Femur (tissue), 1 donor: ENCODE data around the gene KIF5A.
"Not testable (repeated sequence)": the region's sequence is repeated elsewhere in the genome, so short reads cannot be mapped to it uniquely, and the experiment has no call there.

Experiments
- DNase-seq: peaks from one replicate; pipeline ENCODE4 v3.0.0-alpha.2; 2017

The KIF5A gene

GRCh38 chr12:57558864-57559263 lies 9.0 kb downstream of the KIF5A start:
- no peak for DNase-seq

DNA sequence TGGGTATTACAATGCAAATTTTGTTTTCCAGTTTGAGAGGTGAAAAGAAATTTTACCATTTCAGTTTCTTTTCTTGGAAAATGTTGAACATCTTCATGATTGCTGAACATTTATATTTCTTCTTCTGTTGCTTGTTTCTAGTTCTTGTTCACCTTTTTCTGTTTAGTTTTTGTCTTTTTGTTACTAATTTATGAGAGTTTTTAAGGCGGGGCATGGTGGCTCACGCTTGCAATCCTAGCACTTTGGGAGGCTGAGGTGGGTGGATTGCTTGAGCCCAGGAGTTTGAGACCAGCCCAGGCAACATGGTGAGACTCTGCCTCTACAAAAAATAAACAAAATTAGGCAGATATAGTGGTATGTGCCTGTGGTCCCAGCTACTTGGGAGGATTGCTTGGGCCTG lies 10.7 kb downstream of the KIF5A start:
- no peak for DNase-seq

- DNase-seq: not testable (repeated sequence)
Measured at GRCh38 chr12:57561117-57561516, 11.3 kb downstream of the KIF5A start.

- DNase-seq: no peak
Measured at GRCh38 chr12:57563358-57563757, 13.5 kb downstream of the KIF5A start.

- no peak for DNase-seq
Measured at GRCh38 chr12:57564178-57564740, 14.4 kb downstream of the KIF5A start.

GRCh38 chr12:57568838-57569237 lies 19.0 kb downstream of the KIF5A start:
- DNase-seq: no peak

DNA sequence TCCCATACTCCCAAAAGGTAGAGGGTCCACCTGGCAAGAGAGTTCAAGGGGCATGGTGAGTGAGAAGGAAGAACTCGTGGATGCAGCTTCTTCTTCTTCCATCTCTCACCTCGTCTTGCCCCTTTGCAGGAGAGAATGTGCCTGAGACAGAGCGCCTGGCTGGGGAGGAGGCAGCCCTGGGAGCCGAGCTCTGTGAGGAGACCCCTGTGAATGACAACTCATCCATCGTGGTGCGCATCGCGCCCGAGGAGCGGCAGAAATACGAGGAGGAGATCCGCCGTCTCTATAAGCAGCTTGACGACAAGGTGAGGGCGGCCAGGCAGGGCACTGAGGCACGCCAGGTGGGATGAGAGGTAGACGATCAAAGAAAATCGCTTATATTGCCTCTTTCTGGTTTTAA lies 20.0 kb downstream of the KIF5A start:
- no peak for DNase-seq

GRCh38 chr12:57570438-57570837 lies 20.6 kb downstream of the KIF5A start:
- DNase-seq: not testable (repeated sequence)

GRCh38 chr12:57571926-57572762 lies 22.3 kb downstream of the KIF5A start:
- DNase-seq: no peak

DNA sequence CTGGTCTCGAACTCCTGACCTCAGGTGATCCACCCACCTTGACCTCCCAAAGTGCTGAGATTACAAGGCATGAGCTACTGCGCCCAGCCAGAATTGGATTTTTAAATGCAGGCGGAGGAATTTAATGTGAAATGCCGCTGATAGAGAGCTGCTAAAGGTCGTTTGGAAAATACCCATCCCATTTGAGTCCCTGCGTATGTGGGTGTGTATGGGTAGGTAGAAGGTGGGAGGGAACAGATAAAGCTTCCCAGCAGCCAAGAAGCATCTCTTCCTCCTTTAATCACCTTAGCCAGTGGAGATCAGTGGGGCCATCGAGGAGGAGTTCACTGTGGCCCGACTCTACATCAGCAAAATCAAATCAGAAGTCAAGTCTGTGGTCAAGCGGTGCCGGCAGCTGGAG lies 25.0 kb downstream of the KIF5A start:
- DNase-seq: no peak

DNA sequence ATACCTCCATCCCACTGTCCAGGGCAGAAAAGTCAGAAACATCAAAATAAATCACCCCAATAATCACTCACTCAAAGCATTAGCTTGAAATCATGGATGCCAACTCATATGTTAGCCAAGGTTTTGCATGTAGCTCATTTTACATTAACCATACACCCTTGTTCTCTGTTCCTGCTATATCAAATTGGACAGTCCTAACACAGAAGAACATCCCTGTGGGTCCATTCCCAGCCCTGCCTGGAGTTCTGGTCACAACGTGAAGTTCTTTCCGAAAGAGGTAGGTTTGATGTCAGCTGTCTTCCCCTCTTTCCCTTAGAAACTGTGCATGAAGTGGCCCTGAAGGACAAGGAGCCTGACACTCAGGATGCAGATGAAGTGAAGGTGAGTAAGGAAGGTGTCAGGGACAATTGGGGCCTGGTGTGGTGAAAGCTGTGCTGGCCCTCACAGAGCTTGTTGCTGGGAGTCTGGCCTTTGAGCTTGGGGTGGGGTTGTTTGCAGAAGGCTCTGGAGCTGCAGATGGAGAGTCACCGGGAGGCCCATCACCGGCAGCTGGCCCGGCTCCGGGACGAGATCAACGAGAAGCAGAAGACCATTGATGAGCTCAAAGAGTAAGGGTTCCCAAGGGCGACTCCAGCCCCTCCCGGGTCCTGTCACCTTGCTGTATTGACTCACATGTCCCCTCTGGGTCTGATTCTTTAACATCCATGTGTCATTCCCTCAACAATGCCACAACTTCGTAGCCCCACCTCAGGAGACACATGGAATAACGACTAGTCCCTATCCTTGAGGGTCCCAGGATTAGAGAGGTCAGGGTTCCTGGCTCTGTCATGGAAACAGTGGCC lies 26.1 kb downstream of the KIF5A start:
- DNase-seq: no peak

- no peak for DNase-seq
Measured at GRCh38 chr12:57576613-57577160, 26.8 kb downstream of the KIF5A start.

DNA sequence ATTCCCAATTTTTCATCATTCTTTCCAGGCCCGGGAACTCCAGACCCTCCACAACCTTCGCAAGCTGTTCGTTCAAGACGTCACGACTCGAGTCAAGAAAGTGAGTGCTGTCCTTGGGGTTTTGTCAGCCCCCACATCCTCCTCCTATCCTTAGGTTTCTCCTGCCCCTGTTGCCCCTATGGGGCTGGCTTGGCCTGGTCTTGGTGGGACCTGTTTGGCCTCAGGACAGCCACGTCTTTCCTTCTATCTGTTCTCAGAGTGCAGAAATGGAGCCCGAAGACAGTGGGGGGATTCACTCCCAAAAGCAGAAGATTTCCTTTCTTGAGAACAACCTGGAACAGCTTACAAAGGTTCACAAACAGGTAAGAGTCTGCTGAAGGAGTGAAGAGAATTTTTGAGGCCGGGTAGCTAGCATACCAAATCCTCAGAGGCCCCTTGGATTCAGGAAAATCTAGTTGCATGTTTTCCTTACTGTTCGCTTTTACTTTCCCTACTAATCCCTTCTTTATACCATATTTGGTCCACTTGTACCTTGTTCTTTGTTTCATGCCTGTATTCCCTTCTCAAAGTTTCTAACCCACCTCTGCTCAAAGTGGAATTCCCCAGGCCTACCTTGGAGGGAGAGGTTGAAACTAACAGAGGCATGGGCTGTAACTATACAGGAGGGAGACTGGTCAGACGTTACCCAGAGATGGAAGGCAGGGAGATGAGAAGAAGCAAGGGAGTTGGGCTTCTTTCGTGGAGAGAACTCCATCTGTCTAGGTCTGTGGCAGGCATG lies 28.3 kb downstream of the KIF5A start:
- DNase-seq: no peak

GRCh38 chr12:57579011-57579410 lies 29.2 kb downstream of the KIF5A start:
- DNase-seq: no peak

DNA sequence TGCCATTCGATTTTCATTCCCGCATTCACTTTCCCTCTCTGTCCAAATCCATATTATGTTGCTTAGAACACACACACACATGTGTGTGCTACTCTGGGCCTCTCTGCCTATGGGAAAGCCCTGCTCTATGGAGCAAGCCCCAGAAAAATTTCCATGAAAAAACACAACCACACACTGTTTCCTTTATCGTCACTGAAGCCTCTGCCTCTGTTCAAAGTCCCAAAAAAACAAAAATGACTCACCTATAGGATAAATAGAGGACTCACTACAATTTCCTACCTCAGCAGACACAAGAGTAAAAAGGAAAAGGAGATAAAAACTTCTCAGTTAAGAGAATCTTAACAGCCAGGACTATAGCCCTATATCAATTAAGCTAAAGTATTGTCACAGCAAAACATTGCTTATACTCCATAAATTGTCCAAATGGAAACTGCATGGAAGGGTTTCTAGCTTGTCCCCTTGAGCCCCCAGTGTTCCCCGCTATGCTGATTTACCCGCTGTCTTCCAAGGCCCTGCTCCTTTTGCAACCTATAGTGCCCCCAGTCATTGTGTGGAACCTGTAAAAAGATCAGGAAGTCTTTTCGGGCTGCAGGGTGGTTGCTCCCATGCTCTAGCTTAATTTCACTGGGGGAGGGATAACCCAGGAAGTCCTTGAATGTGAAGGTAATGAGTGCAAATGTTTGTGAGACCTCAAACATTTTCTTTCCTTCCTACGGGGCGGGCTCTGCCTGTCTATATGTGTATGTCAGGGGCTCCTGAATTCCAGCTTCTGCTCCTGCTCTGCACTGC lies 30.0 kb downstream of the KIF5A start:
- no peak for DNase-seq

DNA sequence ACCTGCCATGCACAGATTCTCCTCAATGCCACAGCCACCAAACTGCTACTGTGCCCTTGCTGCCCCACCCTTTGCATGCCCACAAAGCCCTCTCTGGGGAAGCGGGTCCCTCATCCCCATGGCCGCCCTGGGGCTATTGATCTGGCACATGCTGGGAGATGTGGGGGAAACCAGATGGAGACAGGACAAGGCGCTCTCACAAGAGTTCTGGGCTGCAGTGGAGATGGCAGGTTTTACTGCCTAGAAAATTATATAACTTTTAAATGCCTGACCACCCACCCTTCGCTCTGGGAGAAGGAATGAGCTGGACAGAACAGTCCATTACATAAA lies 30.6 kb downstream of the KIF5A start:
- DNase-seq: no peak

- DNase-seq: no peak
Measured at GRCh38 chr12:57581802-57582201, 32.0 kb downstream of the KIF5A start.

DNA sequence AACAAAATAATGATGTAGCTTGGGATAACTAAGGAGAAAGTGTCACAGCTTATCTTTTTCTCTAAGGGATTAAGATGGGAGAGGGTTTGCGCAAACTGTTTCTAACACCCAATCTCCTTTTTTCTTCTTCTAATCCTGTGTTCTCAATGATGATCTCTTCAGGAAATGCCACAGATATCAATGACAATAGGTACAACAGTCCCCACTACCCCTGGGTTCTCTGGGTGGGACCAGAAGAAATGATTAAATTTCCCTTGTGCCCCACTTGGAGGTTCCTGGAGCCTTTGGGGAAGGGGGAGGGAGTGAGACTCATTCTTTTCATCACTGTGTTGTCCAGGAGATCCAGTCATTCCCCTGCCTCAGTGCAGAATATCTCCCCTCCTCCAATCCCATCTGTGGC lies 32.6 kb downstream of the KIF5A start:
- DNase-seq: no peak

DNA sequence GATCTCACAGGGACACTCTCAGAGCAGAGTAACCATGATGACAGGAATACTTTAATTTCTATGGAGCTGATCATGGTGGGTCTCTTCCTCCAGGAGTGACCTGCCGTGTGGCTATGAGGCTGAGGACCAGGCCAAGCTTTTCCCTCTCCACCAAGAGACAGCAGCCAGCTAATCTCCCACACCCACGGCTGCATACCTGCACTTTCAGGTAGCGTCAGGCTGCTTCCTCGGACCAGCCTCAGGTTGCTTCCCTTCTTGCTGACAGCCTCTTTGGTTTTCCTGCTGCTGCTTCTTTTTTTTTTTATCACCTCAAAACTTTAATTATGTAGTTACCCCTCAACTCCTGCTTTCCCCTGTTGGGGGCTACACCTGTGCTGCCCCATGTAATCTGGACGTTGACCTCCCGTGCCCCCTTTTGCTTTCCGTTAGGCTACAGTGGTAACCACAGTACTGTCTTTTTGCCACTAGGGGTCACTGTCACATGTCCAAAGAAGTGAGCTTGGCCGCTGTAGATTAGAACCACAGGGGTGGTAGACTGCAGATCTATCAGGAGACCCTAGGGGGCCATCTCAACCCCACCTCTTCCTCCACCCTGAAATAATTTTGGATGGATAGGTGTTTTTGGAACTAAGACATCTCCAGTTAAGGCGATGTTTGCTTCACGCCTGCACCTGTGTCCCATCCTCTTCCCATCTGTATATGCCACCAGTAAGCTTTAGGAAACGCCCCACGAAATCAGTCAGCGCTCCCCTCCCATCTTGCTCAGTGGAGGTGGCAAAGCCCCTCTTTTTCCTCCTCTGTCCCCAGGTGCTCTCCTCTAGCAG lies 33.4 kb downstream of the KIF5A start:
- DNase-seq: peak; percentile 73

- no peak for DNase-seq
Measured at GRCh38 chr12:57584050-57584449, 34.2 kb downstream of the KIF5A start.

- no peak for DNase-seq
Measured at GRCh38 chr12:57584690-57585089, 34.8 kb downstream of the KIF5A start.
